ENCODE data around the gene CEACAM7. TPM values are rescaled to one million over a fixed set of nuclear protein-coding genes. Genes with fewer than 3 reads are reported as not detected.
A peak's percentile ranks its signal among the peaks of the same experiment; 100 is the strongest.

The CEACAM7 gene
- total and polyA plus RNA-seq, 2 of the 13 experiments (the other 11 are each of a cell fraction or from before 2014, with no cell fraction given): not detected

DNA sequence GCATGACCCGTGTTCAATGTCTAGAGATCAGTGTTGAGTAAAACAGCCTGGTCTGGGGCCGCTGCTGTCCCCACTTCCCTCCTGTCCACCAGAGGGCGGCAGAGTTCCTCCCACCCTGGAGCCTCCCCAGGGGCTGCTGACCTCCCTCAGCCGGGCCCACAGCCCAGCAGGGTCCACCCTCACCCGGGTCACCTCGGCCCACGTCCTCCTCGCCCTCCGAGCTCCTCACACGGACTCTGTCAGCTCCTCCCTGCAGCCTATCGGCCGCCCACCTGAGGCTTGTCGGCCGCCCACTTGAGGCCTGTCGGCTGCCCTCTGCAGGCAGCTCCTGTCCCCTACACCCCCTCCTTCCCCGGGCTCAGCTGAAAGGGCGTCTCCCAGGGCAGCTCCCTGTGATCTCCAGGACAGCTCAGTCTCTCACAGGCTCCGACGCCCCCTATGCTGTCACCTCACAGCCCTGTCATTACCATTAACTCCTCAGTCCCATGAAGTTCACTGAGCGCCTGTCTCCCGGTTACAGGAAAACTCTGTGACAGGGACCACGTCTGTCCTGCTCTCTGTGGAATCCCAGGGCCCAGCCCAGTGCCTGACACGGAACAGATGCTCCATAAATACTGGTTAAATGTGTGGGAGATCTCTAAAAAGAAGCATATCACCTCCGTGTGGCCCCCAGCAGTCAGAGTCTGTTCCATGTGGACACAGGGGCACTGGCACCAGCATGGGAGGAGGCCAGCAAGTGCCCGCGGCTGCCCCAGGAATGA, 18.9 kb upstream of the CEACAM7 start (continued):
- TF ChIP-seq, protein P1, sequence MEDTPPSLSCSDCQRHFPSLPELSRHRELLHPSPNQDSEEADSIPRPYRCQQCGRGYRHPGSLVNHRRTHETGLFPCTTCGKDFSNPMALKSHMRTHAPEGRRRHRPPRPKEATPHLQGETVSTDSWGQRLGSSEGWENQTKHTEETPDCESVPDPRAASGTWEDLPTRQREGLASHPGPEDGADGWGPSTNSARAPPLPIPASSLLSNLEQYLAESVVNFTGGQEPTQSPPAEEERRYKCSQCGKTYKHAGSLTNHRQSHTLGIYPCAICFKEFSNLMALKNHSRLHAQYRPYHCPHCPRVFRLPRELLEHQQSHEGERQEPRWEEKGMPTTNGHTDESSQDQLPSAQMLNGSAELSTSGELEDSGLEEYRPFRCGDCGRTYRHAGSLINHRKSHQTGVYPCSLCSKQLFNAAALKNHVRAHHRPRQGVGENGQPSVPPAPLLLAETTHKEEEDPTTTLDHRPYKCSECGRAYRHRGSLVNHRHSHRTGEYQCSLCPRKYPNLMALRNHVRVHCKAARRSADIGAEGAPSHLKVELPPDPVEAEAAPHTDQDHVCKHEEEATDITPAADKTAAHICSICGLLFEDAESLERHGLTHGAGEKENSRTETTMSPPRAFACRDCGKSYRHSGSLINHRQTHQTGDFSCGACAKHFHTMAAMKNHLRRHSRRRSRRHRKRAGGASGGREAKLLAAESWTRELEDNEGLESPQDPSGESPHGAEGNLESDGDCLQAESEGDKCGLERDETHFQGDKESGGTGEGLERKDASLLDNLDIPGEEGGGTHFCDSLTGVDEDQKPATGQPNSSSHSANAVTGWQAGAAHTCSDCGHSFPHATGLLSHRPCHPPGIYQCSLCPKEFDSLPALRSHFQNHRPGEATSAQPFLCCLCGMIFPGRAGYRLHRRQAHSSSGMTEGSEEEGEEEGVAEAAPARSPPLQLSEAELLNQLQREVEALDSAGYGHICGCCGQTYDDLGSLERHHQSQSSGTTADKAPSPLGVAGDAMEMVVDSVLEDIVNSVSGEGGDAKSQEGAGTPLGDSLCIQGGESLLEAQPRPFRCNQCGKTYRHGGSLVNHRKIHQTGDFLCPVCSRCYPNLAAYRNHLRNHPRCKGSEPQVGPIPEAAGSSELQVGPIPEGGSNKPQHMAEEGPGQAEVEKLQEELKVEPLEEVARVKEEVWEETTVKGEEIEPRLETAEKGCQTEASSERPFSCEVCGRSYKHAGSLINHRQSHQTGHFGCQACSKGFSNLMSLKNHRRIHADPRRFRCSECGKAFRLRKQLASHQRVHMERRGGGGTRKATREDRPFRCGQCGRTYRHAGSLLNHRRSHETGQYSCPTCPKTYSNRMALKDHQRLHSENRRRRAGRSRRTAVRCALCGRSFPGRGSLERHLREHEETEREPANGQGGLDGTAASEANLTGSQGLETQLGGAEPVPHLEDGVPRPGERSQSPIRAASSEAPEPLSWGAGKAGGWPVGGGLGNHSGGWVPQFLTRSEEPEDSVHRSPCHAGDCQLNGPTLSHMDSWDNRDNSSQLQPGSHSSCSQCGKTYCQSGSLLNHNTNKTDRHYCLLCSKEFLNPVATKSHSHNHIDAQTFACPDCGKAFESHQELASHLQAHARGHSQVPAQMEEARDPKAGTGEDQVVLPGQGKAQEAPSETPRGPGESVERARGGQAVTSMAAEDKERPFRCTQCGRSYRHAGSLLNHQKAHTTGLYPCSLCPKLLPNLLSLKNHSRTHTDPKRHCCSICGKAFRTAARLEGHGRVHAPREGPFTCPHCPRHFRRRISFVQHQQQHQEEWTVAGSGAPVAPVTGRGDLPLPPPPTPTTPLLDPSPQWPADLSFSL (CRISPR knock-in tag; IDR thresholded peaks at IDR 0.05): no peak
- TF ChIP-seq PITX1 (CRISPR knock-in tag; IDR thresholded peaks at IDR 0.05) (0 out of 2 replicates have a peak, but pooled peaks have one; percentile 57), ZNF883 (CRISPR knock-in tag; IDR thresholded peaks at IDR 0.05; ENCODE audit: not compliant biosample characterization) (peak; percentile 44), ZFP91 (CRISPR knock-in tag; IDR thresholded peaks at IDR 0.05; ENCODE audit: borderline replicate concordance) (peak; percentile 43; the same call in 1 of the 2 replicates), ZSCAN31 (CRISPR knock-in tag; IDR thresholded peaks at IDR 0.05; ENCODE audit: low read depth) (no peak), ZNF780A (CRISPR knock-in tag; IDR thresholded peaks at IDR 0.05) (no peak), JUND (CRISPR knock-in tag; IDR thresholded peaks at IDR 0.05) (no peak), ISX (CRISPR knock-in tag; conservative IDR thresholded peaks at IDR 0.05) (no peak), XRCC5 (optimal IDR thresholded peaks at IDR 0.05; ENCODE audit: low read length) (peak; percentile 85), SALL2 (CRISPR knock-in tag; IDR thresholded peaks at IDR 0.05) (0 out of 2 replicates have a peak, but pooled peaks have one; percentile 43), NFKB2 (CRISPR knock-in tag; IDR thresholded peaks at IDR 0.05; ENCODE audit: borderline replicate concordance) (peak; percentile 73; the same call in 1 of the 2 replicates), ERF (CRISPR knock-in tag; IDR thresholded peaks at IDR 0.05) (0 out of 2 replicates have a peak, but pooled peaks have one; percentile 27), GATAD2A (CRISPR knock-in tag; IDR thresholded peaks at IDR 0.05) (0 out of 2 replicates have a peak, but pooled peaks have one; percentile 15), ATF7-NPFF (CRISPR knock-in tag; IDR thresholded peaks at IDR 0.05; ENCODE audit: low read depth) (no peak), ZNF274 (CRISPR knock-in tag; IDR thresholded peaks at IDR 0.05) (0 out of 2 replicates have a peak, but pooled peaks have one; percentile 52)
- TF ChIP-seq, protein P2, sequence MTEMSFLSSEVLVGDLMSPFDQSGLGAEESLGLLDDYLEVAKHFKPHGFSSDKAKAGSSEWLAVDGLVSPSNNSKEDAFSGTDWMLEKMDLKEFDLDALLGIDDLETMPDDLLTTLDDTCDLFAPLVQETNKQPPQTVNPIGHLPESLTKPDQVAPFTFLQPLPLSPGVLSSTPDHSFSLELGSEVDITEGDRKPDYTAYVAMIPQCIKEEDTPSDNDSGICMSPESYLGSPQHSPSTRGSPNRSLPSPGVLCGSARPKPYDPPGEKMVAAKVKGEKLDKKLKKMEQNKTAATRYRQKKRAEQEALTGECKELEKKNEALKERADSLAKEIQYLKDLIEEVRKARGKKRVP (CRISPR knock-in tag; IDR thresholded peaks at IDR 0.05): no peak
- TF ChIP-seq, protein P3, sequence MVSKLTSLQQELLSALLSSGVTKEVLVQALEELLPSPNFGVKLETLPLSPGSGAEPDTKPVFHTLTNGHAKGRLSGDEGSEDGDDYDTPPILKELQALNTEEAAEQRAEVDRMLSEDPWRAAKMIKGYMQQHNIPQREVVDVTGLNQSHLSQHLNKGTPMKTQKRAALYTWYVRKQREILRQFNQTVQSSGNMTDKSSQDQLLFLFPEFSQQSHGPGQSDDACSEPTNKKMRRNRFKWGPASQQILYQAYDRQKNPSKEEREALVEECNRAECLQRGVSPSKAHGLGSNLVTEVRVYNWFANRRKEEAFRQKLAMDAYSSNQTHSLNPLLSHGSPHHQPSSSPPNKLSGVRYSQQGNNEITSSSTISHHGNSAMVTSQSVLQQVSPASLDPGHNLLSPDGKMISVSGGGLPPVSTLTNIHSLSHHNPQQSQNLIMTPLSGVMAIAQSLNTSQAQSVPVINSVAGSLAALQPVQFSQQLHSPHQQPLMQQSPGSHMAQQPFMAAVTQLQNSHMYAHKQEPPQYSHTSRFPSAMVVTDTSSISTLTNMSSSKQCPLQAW (CRISPR knock-in tag; IDR thresholded peaks at IDR 0.05): peak; percentile 35; the same call in 1 of the 2 replicates

Data from HepG2 (cell line).